Uterus (tissue), 2 donors: ENCODE data around the gene HSPB7.

Source experiments
- POLR2A ChIP-seq, 2 donors: fragments of 450-650 bp; IDR thresholded peaks; one replicate each; pipeline ENCODE4 v1.6.1; 2016; ENCODE audit warnings: antibody characterized with exemption in 2 of 2, mild to moderate bottlenecking in 1 of 2, moderate library complexity in 1 of 2
- TF ChIP-seq, protein P1 (sequence below), 4 experiments: fragments of 200-600 bp in 2 of 4; fragments of 450-650 bp in 2 of 4; sonication (generic) in 2 of 4; IDR thresholded peaks; one replicate each; pipeline ENCODE4 v1.5.1; 2016 to 2019; ENCODE audit warnings: antibody characterized with exemption in 4 of 4, mild to moderate bottlenecking in 2 of 4, moderate library complexity in 1 of 4

DNA sequence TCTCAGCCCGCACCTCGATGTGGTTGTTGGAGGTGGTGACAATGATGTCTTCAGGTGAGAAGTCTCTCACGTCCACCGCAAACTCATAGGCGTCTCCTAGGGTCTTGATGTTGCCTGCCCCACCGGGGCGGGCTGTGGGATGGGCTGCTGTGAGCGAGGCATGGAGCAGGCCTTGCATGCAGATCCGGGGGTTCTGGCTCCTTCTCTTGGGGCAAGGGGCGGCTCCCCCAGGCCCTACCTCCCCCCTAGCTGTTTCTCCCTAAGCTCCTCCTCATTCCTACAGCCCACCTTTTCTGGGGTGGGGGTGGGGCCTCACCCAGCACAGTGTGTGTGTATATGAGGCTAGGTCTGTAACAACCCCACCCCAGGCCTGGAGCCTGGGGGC is 775 bp downstream of the HSPB7 start:
- TF ChIP-seq, protein P1, sequence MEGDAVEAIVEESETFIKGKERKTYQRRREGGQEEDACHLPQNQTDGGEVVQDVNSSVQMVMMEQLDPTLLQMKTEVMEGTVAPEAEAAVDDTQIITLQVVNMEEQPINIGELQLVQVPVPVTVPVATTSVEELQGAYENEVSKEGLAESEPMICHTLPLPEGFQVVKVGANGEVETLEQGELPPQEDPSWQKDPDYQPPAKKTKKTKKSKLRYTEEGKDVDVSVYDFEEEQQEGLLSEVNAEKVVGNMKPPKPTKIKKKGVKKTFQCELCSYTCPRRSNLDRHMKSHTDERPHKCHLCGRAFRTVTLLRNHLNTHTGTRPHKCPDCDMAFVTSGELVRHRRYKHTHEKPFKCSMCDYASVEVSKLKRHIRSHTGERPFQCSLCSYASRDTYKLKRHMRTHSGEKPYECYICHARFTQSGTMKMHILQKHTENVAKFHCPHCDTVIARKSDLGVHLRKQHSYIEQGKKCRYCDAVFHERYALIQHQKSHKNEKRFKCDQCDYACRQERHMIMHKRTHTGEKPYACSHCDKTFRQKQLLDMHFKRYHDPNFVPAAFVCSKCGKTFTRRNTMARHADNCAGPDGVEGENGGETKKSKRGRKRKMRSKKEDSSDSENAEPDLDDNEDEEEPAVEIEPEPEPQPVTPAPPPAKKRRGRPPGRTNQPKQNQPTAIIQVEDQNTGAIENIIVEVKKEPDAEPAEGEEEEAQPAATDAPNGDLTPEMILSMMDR (IDR thresholded peaks at IDR 0.05): no peak
- TF ChIP-seq POLR2A (IDR thresholded peaks at IDR 0.05): no peak
